Neural progenitor cell (in vitro differentiated cells): ENCODE results near the gene ATG9A.

Experiments
- CTCF ChIP-seq: fragments of 200-600 bp; sonication (generic); IDR thresholded peaks from 2 replicates; pipeline ENCODE4 v1.5.1; 2017; ENCODE audit warnings: antibody characterized with exemption, mild to moderate bottlenecking
- EZH2 ChIP-seq: fragments of 200-600 bp; sonication (generic); IDR thresholded peaks from 2 replicates; pipeline ENCODE4 v1.6.1; 2017; ENCODE audit warnings: antibody characterized with exemption, mild to moderate bottlenecking, moderate library complexity

- no peak for TF ChIP-seq CTCF
- TF ChIP-seq EZH2 = no peak
Measured at GRCh38 chr2:219172231-219173154, 56.9 kb downstream of the ATG9A start.
